Measurements from ENCODE around the gene PDF.

PDF gene

GRCh38 chr16:69277413-69277812 lies 53.0 kb downstream of the PDF start:
- no peak for DNase-seq (ENCODE audit: low spot score)
